IMR-90 (cell line): Measurements from ENCODE around the gene C11orf21. TPM values are rescaled to one million over a fixed set of nuclear protein-coding genes. Genes with fewer than 3 reads are reported as not detected.

Experiments used
- ATAC-seq: fragments of 200-7000 bp; cut with Tn5 transposase; 2 replicates; pipeline ENCODE4 v1.9.1; 2020; ENCODE audit warnings: low read depth, mild to moderate bottlenecking, moderate library complexity
- BruUV-seq: library from RNA; stranded (reverse); fragments of 400-500 nt; replicated peaks from 2 replicates; lab custom pipeline; 2021; lab: Mats Ljungman, UMichigan
- CTCF ChIA-PET: fragments of 300-600 bp; formaldehyde crosslinking; extraction: SDS; loops from one replicate; lab custom pipeline; 2021; ENCODE audit warnings: antibody characterized with exemption; lab: Yijun Ruan, JAX
- POLR2A ChIA-PET: fragments of 300-600 bp; sonication (Branson Sonifier 250); formaldehyde crosslinking; loops from one replicate; lab custom pipeline; 2022; ENCODE audit warnings: antibody characterized with exemption; ENCODE audit not compliant: unreplicated experiment; lab: Charles Lee
- DNase-seq: peaks from one replicate; pipeline ENCODE4 v3.0.0; 2013
- H2AFZ ChIP-seq: replicated peaks from 2 replicates; pipeline ENCODE3; 2013; ENCODE audit warnings: low read length, mild to moderate bottlenecking; ENCODE audit not compliant: poor library complexity
- H2AK5ac ChIP-seq: 2 replicates; pipeline ENCODE4 v1.6.1; 2013; ENCODE audit warnings: low read depth, low read length, inconsistent platforms
- H2AK9ac ChIP-seq: replicated peaks from 2 replicates; pipeline ENCODE3; 2013; ENCODE audit warnings: mild to moderate bottlenecking, low read depth, low read length, moderate library complexity; ENCODE audit not compliant: poor library complexity
- H2BK120ac ChIP-seq: 2 replicates; pipeline ENCODE4 v1.6.1; 2013; ENCODE audit warnings: low read depth, low read length, inconsistent platforms
- H2BK15ac ChIP-seq: 3 replicates; pipeline ENCODE4 v1.6.1; 2013; ENCODE audit warnings: low read depth, low read length, inconsistent platforms
- H2BK20ac ChIP-seq: 2 replicates; pipeline ENCODE4 v1.6.1; 2013; ENCODE audit warnings: low read depth, mild to moderate bottlenecking, inconsistent platforms, low read length, moderate library complexity
- H2BK5ac ChIP-seq: 2 replicates; pipeline ENCODE4 v1.6.1; 2013; ENCODE audit warnings: mild to moderate bottlenecking, low read depth, low read length, inconsistent platforms; ENCODE audit not compliant: poor library complexity, severe bottlenecking
- H3K14ac ChIP-seq: replicated peaks from 2 replicates; pipeline ENCODE4 v1.6.1; 2013; ENCODE audit warnings: low read depth, low read length, inconsistent platforms
- H3K18ac ChIP-seq: 2 replicates; pipeline ENCODE4 v1.6.1; 2013; ENCODE audit warnings: low read depth, low read length, control low read depth
- H3K23ac ChIP-seq: 2 replicates; pipeline ENCODE4 v1.6.1; 2013; ENCODE audit warnings: low read depth, low read length, inconsistent platforms
- H3K27ac ChIP-seq: 2 replicates; pipeline ENCODE4 v1.5.1; 2013; ENCODE audit warnings: mild to moderate bottlenecking, control low read depth, low read length; ENCODE audit not compliant: insufficient read depth
- H3K27me3 ChIP-seq: 2 replicates; pipeline ENCODE4 v1.6.1; 2013; ENCODE audit warnings: low read length; ENCODE audit not compliant: control insufficient read depth, insufficient read depth
- H3K36me3 ChIP-seq: 2 replicates; pipeline ENCODE4 v1.6.1; 2013; ENCODE audit warnings: low read length, mixed read lengths; ENCODE audit not compliant: control insufficient read depth, insufficient read depth
- H3K4ac ChIP-seq: 2 replicates; pipeline ENCODE4 v1.6.1; 2013; ENCODE audit warnings: low read depth, low read length, inconsistent platforms
- H3K4me1 ChIP-seq: 2 replicates; pipeline ENCODE4 v1.6.1; 2013; ENCODE audit warnings: low read length, mixed read lengths; ENCODE audit not compliant: control insufficient read depth, insufficient read depth
- H3K4me2 ChIP-seq: 2 replicates; pipeline ENCODE4 v1.6.1; 2013; ENCODE audit warnings: low read depth, mild to moderate bottlenecking, control low read depth, low read length, moderate library complexity
- H3K4me3 ChIP-seq: 2 replicates; pipeline ENCODE4 v1.5.1; 2013; ENCODE audit warnings: low read depth, mild to moderate bottlenecking, control low read depth, low read length, moderate library complexity; ENCODE audit not compliant: insufficient read depth
- H3K56ac ChIP-seq: 2 replicates; pipeline ENCODE4 v1.6.1; 2013; ENCODE audit warnings: low read length, inconsistent platforms; ENCODE audit not compliant: insufficient read depth; ENCODE audit errors: extremely low read depth
- H3K79me1 ChIP-seq, 2 experiments: 2 replicates each; pipeline ENCODE4 v1.6.1; 2013; ENCODE audit warnings: low read length in 2 of 2, inconsistent platforms in 1 of 2, low read depth in 1 of 2
- H3K9ac ChIP-seq: 2 replicates; pipeline ENCODE4 v1.6.1; 2013; ENCODE audit warnings: low read depth, low read length, control low read depth
- H3K9me1 ChIP-seq: 2 replicates; pipeline ENCODE4 v1.6.1; 2013; ENCODE audit warnings: low read length, inconsistent platforms; ENCODE audit not compliant: insufficient read depth
- H3K9me3 ChIP-seq: 2 replicates; pipeline ENCODE4 v1.6.1; 2013; ENCODE audit warnings: low read length; ENCODE audit not compliant: control insufficient read depth, insufficient read depth
- H4K20me1 ChIP-seq: 2 replicates; pipeline ENCODE4 v1.6.1; 2013; ENCODE audit warnings: low read length, inconsistent platforms; ENCODE audit not compliant: insufficient read depth
- H4K5ac ChIP-seq: 2 replicates; pipeline ENCODE4 v1.6.1; 2013; ENCODE audit warnings: mild to moderate bottlenecking, low read depth, low read length, control low read depth
- H4K8ac ChIP-seq, 2 experiments: 2 replicates each; pipeline ENCODE4 v1.6.1; 2013; ENCODE audit warnings: low read depth in 2 of 2, low read length in 2 of 2, control low read depth in 1 of 2, inconsistent platforms in 1 of 2
- H4K91ac ChIP-seq: 2 replicates; pipeline ENCODE4 v1.6.1; 2013; ENCODE audit warnings: low read depth, low read length, inconsistent platforms; ENCODE audit not compliant: insufficient read depth
- CEBPB ChIP-seq: IDR thresholded peaks from 2 replicates; pipeline ENCODE4 v1.6.1; 2012; ENCODE audit warnings: low read depth, low read length, improper control_type of control experiment
- CTCF ChIP-seq: conservative IDR thresholded peaks from 2 replicates; pipeline ENCODE4 v1.5.1; 2012; ENCODE audit warnings: mild to moderate bottlenecking, low read depth, low read length, improper control_type of control experiment
- ELK1 ChIP-seq: fragments of 150-350 bp; IDR thresholded peaks from 2 replicates; pipeline ENCODE4 v1.6.1; 2016; ENCODE audit warnings: low read depth, mild to moderate bottlenecking, low read length, moderate library complexity, borderline replicate concordance
- MAFK ChIP-seq: IDR thresholded peaks from 2 replicates; pipeline ENCODE4 v1.6.1; 2012; ENCODE audit warnings: low read depth, low read length, improper control_type of control experiment
- RCOR1 ChIP-seq: IDR thresholded peaks from 2 replicates; pipeline ENCODE4 v1.6.1; 2012; ENCODE audit warnings: mild to moderate bottlenecking, low read length, improper control_type of control experiment; ENCODE audit not compliant: insufficient replicate concordance
- SMC3 ChIP-seq: fragments of 150-350 bp; IDR thresholded peaks from 2 replicates; pipeline ENCODE4 v1.6.1; 2016; ENCODE audit warnings: low read depth, mild to moderate bottlenecking, antibody characterized with exemption, low read length, moderate library complexity
- WGBS, 2 experiments: methylation state at CpG; one replicate each; pipeline versions ENCODE4 v1.1.5 to v1.1.7; 2013; ENCODE audit warnings: missing lambda C conversion rate in 2 of 2; ENCODE audit not compliant: insufficient read length in 1 of 2; ENCODE audit errors: extremely low coverage in 2 of 2; 5-methylcytosine and 5-hydroxymethylcytosine counted together
- dilution Hi-C: fragments of 300-500 bp; cut with HindIII; formaldehyde crosslinking; loops from one replicate; pipeline ENCODE4 v1.14.3; 2018; ENCODE audit warnings: low sequenced_read_pairs; ENCODE audit not compliant: unreplicated experiment
- in situ Hi-C: fragments of 300-500 bp; cut with MboI; formaldehyde crosslinking; loops from 3 replicates; pipeline ENCODE4 v1.14.3; 2019; ENCODE audit warnings: low sequenced_read_pairs, inconsistent platforms, mixed read lengths
- intact Hi-C: fragments of 100-400 bp; cut with micrococcal nuclease; formaldehyde crosslinking; loops from 2 replicates; pipeline ENCODE4 v1.10.0; 2022
- polyA plus RNA-seq, 3 experiments: library from polyadenylated mRNA; depleted of rRNA; stranded (reverse); fragments of >200 nt; gene quantifications; 2 replicates each; pipeline ENCODE4 v1.2.3, GENCODE V29; 2012; ENCODE audit warnings: low replicate concordance in 1 of 3
- total RNA-seq: library from RNA; depleted of rRNA; stranded (reverse); fragments of >200 nt; gene quantifications from 2 replicates; pipeline ENCODE4 v1.2.3, GENCODE V29; 2012

Gene C11orf21
- total and polyA plus RNA-seq, 2 of the 4 experiments (the other 2 are of a cell fraction), result not detected

- H3K4ac ChIP-seq, result no peak overlapping the region
- H3K14ac ChIP-seq, result no peak overlapping the region
- no peak overlapping the region for H2AK9ac ChIP-seq
- H3K4me3 ChIP-seq, result no peak overlapping the region
- no peak overlapping the region for H2BK15ac ChIP-seq
- no peak overlapping the region for H4K8ac ChIP-seq
- no peak overlapping the region for H3K9ac ChIP-seq
- intact Hi-C loops, result no loop called here
- H3K4me2 ChIP-seq, result no peak overlapping the region
- WGBS, 2 experiments, result 81% methylated on average over 9 of the region's 26 CpGs; no CpG with 5 or more reads in 1 of the 2 experiments
- ATAC-seq (no peak), DNase-seq (no peak)
- H2BK120ac ChIP-seq, result no peak overlapping the region
- H3K23ac ChIP-seq, result no peak overlapping the region
- no peak overlapping the region for H4K5ac ChIP-seq
- BruUV-seq, result no TSS peak
- H2AFZ ChIP-seq, result no peak overlapping the region
- H3K27ac ChIP-seq, result no peak overlapping the region
- no peak overlapping the region for H2BK20ac ChIP-seq
- H3K56ac ChIP-seq, result no peak overlapping the region
- in situ Hi-C loops, result no loop called here
- no peaks in the 10 kb centered on the region for H3K9me1 ChIP-seq
- H2AK5ac ChIP-seq, result no peak overlapping the region
- ChIA-PET CTCF (no interaction called here), POLR2A (no interaction called here)
- TF ChIP-seq MAFK (no peak), RCOR1 (no peak), CEBPB (no peak), CTCF (no peak), SMC3 (no peak), ELK1 (no peak)
- H3K79me1 ChIP-seq, result no peaks in the 10 kb centered on the region
- dilution Hi-C loops, result no loop called here
- H4K91ac ChIP-seq, result no peak overlapping the region
- H3K4me1 ChIP-seq, result no peaks in the 10 kb centered on the region
- no peak overlapping the region for H3K18ac ChIP-seq
- H3K36me3 ChIP-seq, result no peaks in the 10 kb centered on the region
- H4K20me1 ChIP-seq, result no peaks in the 10 kb centered on the region
- no peak overlapping the region for H2BK5ac ChIP-seq
- peaks cover 73% of the 10 kb centered on the region for H3K27me3 ChIP-seq
- no peaks in the 10 kb centered on the region for H3K9me3 ChIP-seq
Measured at GRCh38 chr11:2267851-2268728, 33.6 kb downstream of the C11orf21 start.
